Stimulated activated naive B cell treated with anti-CD40 and anti-IgM and Interleukin-4, amounts not matched to agents 10 μg/mL and 1 μg/mL and 100 μg/mL, for 72 hours (primary cell): ENCODE results near the gene FNDC3B.

Experiments
- ATAC-seq, 2 donors: fragments of 150-1000 bp; cut with Tn5 transposase; replicated peaks; 2 replicates each; pipeline ENCODE4 v1.10.0; 2021; ENCODE audit warnings: moderate library complexity in 1 of 2
- DNase-seq: peaks from one replicate; pipeline ENCODE4 v3.0.0; 2021
- H3K27ac Mint-ChIP-seq: one replicate; pipeline ENCODE4 v1.8.0; 2022; ENCODE audit warnings: mild to moderate bottlenecking, mixed read lengths
- H3K27me3 Mint-ChIP-seq, 2 donors: one replicate each; pipeline ENCODE4 v1.8.0; 2022; ENCODE audit warnings: mixed read lengths in 2 of 2
- H3K36me3 Mint-ChIP-seq, 2 donors: one replicate each; pipeline ENCODE4 v1.8.0; 2022; ENCODE audit warnings: mixed read lengths in 2 of 2, mild to moderate bottlenecking in 1 of 2
- H3K4me1 Mint-ChIP-seq, 2 donors: one replicate each; pipeline ENCODE4 v1.8.0; 2022; ENCODE audit warnings: mixed read lengths in 2 of 2, mild to moderate bottlenecking in 1 of 2
- H3K4me3 Mint-ChIP-seq, 2 donors: one replicate each; pipeline ENCODE4 v1.8.0; 2022; ENCODE audit warnings: mild to moderate bottlenecking in 2 of 2, mixed read lengths in 2 of 2, moderate library complexity in 1 of 2
- H3K9me3 Mint-ChIP-seq, 2 donors: one replicate each; pipeline ENCODE4 v1.8.0; 2022; ENCODE audit warnings: mixed read lengths in 2 of 2, mild to moderate bottlenecking in 1 of 2

FNDC3B gene

DNA sequence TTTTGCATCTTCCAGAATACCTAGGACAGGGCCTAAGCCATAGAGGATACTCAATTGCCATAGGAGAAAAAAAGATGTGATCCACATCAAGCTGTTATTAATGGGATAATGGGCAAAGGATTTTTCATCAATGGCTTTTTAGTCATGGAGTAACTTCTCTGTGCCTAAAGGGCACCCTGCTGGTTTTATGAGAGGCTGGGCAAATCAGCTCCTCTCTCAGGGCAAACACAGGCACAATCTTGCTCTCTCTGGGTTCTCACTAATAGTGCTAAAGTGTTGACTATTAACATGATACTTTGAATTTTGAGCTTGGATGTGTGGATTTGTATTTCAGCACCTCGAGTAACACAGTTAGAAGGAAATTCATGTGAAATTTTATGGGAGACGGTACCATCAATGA is 341.3 kb downstream of the FNDC3B start:
- ATAC-seq (no peak), DNase-seq (no peak)
- H3K4me1 Mint-ChIP-seq, result no peaks in the 10 kb centered on the region
- H3K9me3 Mint-ChIP-seq, result peaks cover 10 to 11% of the 10 kb centered on the region in 2 donors
- no peaks in the 10 kb centered on the region for H3K27me3 Mint-ChIP-seq
- no peak overlapping the region for H3K27ac Mint-ChIP-seq
- no peak overlapping the region for H3K4me3 Mint-ChIP-seq
- peaks cover 41 to 60% of the 10 kb centered on the region in 2 donors for H3K36me3 Mint-ChIP-seq

DNA sequence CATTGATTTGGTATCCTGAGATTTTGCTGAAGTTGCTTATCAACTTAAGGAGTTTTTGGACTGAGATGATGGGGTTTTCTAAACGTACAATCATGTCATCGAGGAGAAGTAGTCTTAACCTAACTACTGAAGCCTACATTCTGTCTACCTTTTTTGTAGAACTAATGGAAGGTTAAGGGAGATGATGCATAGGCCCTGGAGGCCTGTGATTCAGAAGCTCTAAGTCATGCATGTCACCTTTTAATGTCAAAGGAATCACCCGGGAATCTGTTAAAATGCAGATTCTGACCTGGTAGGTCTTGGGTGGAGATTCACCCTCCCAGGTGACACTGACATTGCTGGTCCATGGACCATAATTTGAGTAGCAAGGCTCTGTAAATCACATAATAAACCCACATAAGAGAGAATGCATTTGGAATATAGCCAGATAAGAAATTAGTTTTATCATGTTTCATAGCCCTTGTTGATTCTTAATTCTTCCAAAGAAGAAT is 344.0 kb downstream of the FNDC3B start:
- H3K9me3 Mint-ChIP-seq, result peaks cover 9% of the 10 kb centered on the region in 2 donors
- peaks cover 34 to 54% of the 10 kb centered on the region in 2 donors for H3K36me3 Mint-ChIP-seq
- H3K4me3 Mint-ChIP-seq, result no peak overlapping the region
- DNase-seq, result no peak
- no peak for ATAC-seq
- H3K4me1 Mint-ChIP-seq, result no peaks in the 10 kb centered on the region
- no peak overlapping the region for H3K27ac Mint-ChIP-seq
- H3K27me3 Mint-ChIP-seq, result no peaks in the 10 kb centered on the region

DNA sequence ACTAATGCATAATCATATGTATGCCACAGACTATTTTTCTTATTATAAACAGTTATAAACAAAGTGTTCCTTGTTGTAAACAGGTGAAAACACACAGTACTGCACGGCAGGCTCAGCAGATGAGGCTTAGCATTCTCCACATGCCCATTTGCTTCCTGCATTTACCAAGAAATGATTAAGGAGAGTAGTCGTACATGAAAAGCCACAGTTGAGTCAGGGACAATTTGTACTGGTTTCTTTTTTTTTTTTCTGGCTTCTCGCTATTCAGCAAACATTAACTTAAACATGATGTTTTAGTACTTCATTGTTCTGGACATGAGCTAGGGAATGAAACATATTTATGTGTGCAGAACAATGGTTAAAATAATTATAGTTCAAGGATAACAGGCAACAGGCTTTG is 345.5 kb downstream of the FNDC3B start:
- no peak overlapping the region for H3K4me3 Mint-ChIP-seq
- H3K36me3 Mint-ChIP-seq, result peaks cover 19 to 39% of the 10 kb centered on the region in 2 donors
- no peak overlapping the region for H3K27ac Mint-ChIP-seq
- peaks cover 4 to 5% of the 10 kb centered on the region in 2 donors for H3K9me3 Mint-ChIP-seq
- no peaks in the 10 kb centered on the region for H3K27me3 Mint-ChIP-seq
- DNase-seq (no peak), ATAC-seq (no peak)
- H3K4me1 Mint-ChIP-seq, result no peaks in the 10 kb centered on the region

DNA sequence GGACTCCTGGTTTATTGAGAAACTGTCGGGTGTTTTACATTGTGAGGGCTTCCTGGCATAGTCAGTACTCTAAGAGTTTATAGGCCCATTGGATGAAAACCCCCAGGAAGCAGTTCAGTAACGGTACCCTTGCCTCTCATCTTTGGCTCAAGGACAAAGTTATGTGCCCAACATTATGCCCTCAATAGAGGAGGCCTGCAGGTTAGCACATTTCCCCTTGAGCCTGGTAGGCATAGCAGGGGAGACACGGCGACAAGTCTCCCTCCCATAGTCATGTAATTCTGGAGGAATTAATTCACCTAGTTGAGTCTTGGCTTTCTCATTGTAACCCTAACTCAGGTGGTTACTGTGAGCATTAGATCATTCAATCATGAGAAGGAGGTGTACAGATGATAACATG is 348.4 kb downstream of the FNDC3B start:
- Mint-ChIP-seq H3K4me1 (no peaks in the 10 kb centered on the region), H3K9me3 (no peaks in the 10 kb centered on the region), H3K36me3 (peaks cover under 1 to 11% of the 10 kb centered on the region in 2 donors), H3K27me3 (no peaks in the 10 kb centered on the region), H3K4me3 (no peak overlapping the region), H3K27ac (no peak overlapping the region)
- DNase-seq, result no peak
- ATAC-seq, result no peak

DNA sequence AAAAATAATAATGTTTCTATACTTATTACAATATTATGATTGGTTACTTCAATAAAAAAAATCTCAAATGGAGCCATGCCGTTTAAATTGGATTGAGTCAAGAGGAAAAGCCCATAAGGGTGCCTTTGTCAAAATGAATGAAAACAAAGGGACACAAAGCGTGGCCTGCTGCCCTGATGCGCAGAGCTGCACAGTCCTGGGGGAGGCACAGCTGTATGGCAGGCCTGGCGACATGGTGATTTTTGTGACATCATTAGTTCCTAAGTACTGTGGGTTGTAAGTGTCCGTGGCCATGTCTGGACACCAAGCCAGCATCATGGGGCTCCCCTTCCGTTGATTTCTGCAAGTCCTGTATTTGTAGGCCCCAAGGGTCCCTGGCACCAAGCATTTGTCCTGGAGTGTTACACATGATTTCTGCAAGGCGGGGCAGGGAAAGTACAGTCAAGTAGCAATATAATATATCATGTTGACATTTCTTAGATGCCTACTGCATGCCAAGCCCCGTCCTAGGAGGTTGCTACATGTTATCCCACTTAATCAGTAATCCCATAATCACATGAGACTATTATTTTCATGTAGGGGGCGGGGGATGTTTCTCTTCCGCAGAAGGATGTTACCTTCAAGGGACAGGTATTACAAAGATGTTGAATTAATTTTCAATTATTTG is 349.2 kb downstream of the FNDC3B start:
- no peak overlapping the region for H3K27ac Mint-ChIP-seq
- H3K4me1 Mint-ChIP-seq, result no peaks in the 10 kb centered on the region
- DNase-seq (no peak), ATAC-seq (no peak)
- peaks cover 6 to 8% of the 10 kb centered on the region in 2 donors for H3K9me3 Mint-ChIP-seq
- H3K27me3 Mint-ChIP-seq, result no peaks in the 10 kb centered on the region
- H3K4me3 Mint-ChIP-seq, result no peak overlapping the region
- peaks cover under 1 to 11% of the 10 kb centered on the region in 2 donors for H3K36me3 Mint-ChIP-seq

DNA sequence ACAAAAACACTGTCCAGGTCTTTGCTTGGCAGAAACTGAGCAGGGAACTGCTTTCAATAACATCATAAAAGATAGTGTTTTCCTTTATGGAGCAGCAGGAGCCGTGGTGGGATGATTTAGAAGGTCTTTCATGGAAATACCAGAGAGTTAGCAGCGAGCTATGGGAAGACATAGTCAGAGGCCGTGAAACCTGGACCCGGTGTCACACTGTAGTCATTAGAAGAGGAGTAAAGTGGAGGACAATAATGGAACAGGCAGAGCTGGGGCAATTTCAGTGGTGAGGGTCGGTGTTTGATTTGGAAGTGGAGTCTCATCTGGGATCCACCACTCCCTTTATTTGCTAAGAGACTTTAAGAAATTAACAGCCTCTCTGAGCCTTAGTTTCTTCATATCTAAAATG is 351.4 kb downstream of the FNDC3B start:
- ATAC-seq (no peak), DNase-seq (no peak)
- Mint-ChIP-seq H3K27me3 (no peaks in the 10 kb centered on the region), H3K9me3 (peaks cover 6 to 8% of the 10 kb centered on the region in 2 donors), H3K36me3 (peaks cover 3 to 8% of the 10 kb centered on the region in 2 donors), H3K27ac (no peak overlapping the region), H3K4me1 (no peaks in the 10 kb centered on the region), H3K4me3 (no peak overlapping the region)

DNA sequence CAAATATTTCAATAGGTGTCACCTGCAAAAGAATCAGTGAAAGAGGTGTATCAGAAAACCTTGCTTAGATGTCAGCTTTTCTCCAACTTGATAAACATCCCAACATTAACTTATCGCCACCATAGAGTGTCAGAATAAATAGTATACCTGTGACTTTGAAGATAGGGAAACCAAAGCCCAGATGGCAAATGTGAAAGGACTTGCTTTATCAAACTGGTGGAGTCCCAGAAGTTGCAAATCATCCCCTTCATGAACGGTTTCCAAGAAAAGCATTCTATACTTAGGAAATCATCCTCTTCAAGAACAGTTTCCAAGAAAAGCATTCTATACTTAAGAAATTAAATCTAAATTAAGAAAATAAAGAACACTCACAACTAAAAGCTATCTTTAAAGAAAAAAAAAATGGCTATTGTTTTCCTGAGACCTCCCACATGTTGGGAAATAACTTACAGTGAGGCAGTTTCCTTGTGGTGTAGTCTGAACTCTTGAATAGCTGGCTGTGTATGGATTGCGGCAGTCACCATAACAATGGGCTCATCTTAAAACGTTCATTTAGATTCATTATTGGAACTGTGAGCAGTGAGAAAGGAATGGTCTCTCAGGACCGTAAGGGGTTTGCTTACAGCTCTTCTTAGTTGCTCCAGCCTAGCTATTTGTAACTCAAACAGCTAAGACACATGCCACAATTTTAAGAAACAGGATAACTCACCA is 352.4 kb downstream of the FNDC3B start:
- ATAC-seq (no peak), DNase-seq (no peak)
- Mint-ChIP-seq H3K9me3 (peaks cover 6 to 8% of the 10 kb centered on the region in 2 donors), H3K4me3 (no peak overlapping the region), H3K4me1 (no peaks in the 10 kb centered on the region), H3K36me3 (peaks cover 3 to 8% of the 10 kb centered on the region in 2 donors), H3K27ac (no peak overlapping the region), H3K27me3 (no peaks in the 10 kb centered on the region)

DNA sequence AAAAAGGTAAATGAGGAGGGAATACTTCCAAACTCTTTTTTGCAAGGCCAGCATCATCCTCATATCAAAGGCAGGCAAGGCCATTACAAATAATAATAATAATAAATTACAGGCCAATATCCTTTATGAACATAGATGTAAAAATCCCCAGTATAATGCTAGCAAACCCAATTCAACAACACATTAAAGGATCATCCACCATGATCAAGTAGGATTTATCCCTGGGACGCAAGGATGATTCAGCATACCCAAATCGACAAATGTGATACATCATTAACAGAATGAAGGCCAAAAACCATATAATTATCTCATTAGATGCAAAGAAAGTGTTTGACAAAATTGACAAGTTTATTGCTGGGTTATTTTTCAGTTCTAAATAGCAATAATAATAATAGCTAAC is 355.3 kb downstream of the FNDC3B start:
- Mint-ChIP-seq H3K4me3 (no peak overlapping the region), H3K27ac (no peak overlapping the region), H3K36me3 (peaks cover 3 to 8% of the 10 kb centered on the region in 2 donors), H3K4me1 (no peaks in the 10 kb centered on the region), H3K9me3 (peaks cover 6 to 8% of the 10 kb centered on the region in 2 donors), H3K27me3 (no peaks in the 10 kb centered on the region)
- DNase-seq (no peak), ATAC-seq (no peak)

DNA sequence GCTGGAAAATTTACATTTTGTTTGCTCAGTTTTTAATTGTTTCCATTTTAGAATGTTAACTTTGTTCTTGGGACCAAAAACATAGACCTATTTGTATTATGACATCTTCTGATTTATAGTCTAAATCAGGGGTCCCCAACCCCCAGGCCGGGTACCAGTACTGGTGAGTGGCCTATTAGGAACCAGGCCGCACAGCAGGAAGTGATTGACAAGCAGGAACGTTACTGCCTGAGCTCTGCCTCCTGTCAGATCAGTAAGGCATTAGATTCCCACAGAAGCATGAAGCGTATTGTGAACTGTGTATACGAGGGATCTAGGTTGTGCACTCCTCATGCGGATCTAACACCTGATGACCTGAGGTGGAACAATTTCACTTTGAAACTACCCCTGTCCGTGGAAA is 357.0 kb downstream of the FNDC3B start:
- peaks cover 6 to 12% of the 10 kb centered on the region in 2 donors for H3K36me3 Mint-ChIP-seq
- no peaks in the 10 kb centered on the region for H3K4me1 Mint-ChIP-seq
- DNase-seq, result no peak
- no peak overlapping the region for H3K27ac Mint-ChIP-seq
- H3K4me3 Mint-ChIP-seq, result no peak overlapping the region
- peaks cover 6 to 8% of the 10 kb centered on the region in 2 donors for H3K9me3 Mint-ChIP-seq
- no peaks in the 10 kb centered on the region for H3K27me3 Mint-ChIP-seq
- ATAC-seq, result no peak

DNA sequence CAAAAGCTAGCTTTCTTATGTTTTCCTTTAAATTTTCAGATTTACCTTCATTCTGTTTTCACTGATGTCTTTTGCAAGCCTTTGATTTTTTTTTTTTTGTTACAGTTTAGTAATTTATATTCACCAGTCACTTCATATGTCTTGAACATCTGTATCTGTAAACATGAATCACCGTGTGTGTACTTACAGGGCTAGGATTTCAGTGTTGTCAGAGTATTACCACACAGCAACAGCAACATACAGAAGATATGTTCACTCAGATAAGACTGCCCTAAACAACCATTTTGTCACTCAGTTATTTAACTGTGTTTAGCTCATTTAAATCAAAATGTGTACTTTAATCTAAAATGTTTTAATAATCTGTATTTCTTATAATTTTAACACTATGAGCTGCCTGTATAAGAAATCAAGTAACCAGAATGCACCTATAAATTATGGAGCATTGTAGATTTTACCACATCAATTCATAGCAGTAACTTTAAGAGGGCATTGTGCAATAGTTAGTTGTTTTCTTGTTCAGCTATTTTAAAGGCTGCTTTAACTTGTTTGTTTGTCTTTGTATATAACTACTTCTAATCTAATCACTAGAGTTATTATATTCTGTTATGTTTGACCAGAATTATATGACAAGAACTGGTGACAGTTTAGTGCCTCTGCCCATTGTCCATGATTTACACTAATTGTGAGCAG is 358.5 kb downstream of the FNDC3B start:
- no peaks in the 10 kb centered on the region for H3K4me1 Mint-ChIP-seq
- H3K27ac Mint-ChIP-seq, result no peak overlapping the region
- peaks cover 9 to 19% of the 10 kb centered on the region in 2 donors for H3K36me3 Mint-ChIP-seq
- H3K27me3 Mint-ChIP-seq, result no peaks in the 10 kb centered on the region
- no peak for DNase-seq
- peaks cover 6 to 7% of the 10 kb centered on the region in 2 donors for H3K9me3 Mint-ChIP-seq
- no peak for ATAC-seq
- H3K4me3 Mint-ChIP-seq, result no peak overlapping the region

DNA sequence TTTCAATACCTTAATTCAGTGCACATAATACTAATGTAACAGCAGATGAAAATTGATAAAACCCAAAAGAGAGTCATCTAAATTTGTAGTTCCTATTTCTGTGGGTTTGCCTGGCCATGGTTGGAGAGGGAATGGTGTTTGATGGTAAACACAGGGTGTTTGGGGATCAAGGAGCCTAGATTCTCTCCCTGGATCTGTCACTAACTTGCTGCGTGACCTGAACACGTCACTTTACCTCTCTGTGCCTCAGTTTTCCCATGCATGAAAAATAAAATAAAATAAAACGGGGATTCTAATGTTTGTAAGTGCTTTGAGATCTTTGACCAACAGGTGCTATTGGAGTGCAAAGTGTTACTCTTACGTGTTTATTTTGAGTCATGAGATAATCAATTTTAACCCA is 359.1 kb downstream of the FNDC3B start:
- no peaks in the 10 kb centered on the region for H3K4me1 Mint-ChIP-seq
- no peak overlapping the region for H3K4me3 Mint-ChIP-seq
- H3K27me3 Mint-ChIP-seq, result no peaks in the 10 kb centered on the region
- ATAC-seq, result no peak
- DNase-seq, result no peak
- H3K36me3 Mint-ChIP-seq, result peaks cover 8 to 13% of the 10 kb centered on the region in 2 donors
- H3K9me3 Mint-ChIP-seq, result peaks cover under 1% of the 10 kb centered on the region in 2 donors
- H3K27ac Mint-ChIP-seq, result no peak overlapping the region

DNA sequence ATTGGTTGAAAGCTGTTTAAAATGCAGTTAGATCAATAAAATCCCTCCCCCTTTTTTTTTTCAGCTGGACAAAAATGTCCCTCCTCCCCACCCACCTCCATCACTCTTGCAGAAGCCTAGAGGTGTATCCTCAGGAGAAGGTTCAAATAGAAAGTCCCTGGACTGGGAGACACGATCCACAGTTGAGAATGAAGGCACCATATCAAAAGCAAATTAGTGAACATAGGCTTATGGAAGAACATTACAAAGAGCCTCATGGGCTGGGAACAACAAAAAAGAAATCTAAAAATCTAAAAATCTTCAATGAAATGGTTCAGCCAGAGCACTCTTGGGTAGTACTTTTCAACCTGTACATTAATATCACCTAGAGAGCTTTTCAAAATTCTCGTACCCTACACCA is 362.7 kb downstream of the FNDC3B start:
- peaks cover 6 to 12% of the 10 kb centered on the region in 2 donors for H3K36me3 Mint-ChIP-seq
- H3K4me1 Mint-ChIP-seq, result no peaks in the 10 kb centered on the region
- no peak overlapping the region for H3K4me3 Mint-ChIP-seq
- H3K27ac Mint-ChIP-seq, result no peak overlapping the region
- DNase-seq (no peak), ATAC-seq (no peak)
- H3K9me3 Mint-ChIP-seq, result no peaks in the 10 kb centered on the region
- no peaks in the 10 kb centered on the region for H3K27me3 Mint-ChIP-seq

DNA sequence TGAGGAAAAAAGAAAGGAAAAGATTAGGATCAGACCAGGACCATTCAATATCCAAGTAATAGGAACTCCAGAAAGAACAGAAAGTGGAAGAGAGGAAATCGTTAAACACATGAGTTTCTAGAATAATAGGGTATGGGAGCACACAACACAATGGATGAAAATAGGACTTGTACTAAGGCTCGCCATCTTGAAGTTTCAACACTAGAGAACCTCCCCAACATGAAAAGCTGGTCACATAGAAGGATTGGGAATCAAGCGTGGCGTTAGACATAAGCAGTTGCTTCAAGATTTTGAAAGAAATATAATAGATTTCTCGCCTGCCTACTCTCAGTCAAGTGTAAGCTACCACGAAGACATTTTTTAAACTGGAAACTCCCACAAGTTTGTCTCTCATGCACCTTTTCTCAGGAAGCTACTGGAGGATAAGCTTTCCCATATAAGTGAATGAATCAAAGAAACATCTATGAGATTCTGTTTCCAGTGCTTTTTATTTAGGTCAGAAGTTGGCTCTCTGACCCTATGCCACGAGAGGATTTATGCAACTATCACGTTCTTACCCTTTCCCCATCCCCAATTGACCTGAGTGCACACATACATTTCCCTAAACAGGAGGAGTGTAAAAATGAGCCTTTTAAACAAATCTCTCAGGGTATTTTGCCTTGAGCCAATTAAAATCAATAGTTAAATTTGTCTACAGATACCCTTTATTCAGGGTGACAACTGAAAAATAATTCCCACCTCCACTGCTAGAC is 363.7 kb downstream of the FNDC3B start:
- DNase-seq, result no peak
- ATAC-seq, result no peak
- H3K4me1 Mint-ChIP-seq, result no peaks in the 10 kb centered on the region
- peaks cover 6 to 12% of the 10 kb centered on the region in 2 donors for H3K36me3 Mint-ChIP-seq
- H3K9me3 Mint-ChIP-seq, result no peaks in the 10 kb centered on the region
- no peaks in the 10 kb centered on the region for H3K27me3 Mint-ChIP-seq
- no peak overlapping the region for H3K4me3 Mint-ChIP-seq
- H3K27ac Mint-ChIP-seq, result no peak overlapping the region
